CD4-positive, alpha-beta T cell treated with Interleukin-21 for 1 hour (primary cell): ENCODE data around the gene SLC43A1.
A peak's percentile ranks its signal among the peaks of the same experiment; 100 is the strongest.
"Not testable (repeated sequence)": the region's sequence is repeated elsewhere in the genome, so short reads cannot be mapped to it uniquely, and the experiment has no call there.

Source experiments
- DNase-seq: peaks from one replicate; pipeline ENCODE4 v3.0.0-alpha.2; 2020

SLC43A1 gene

GRCh38 chr11:57460022-57460757 is 55.3 kb downstream of the SLC43A1 start, which contains the start of gene RTN4RL2:
RTN4RL2 (plus strand) TSS chr11:57460528; CDS start chr11:57460866, 338 bp downstream.
- peak; percentile 30 for DNase-seq

DNA sequence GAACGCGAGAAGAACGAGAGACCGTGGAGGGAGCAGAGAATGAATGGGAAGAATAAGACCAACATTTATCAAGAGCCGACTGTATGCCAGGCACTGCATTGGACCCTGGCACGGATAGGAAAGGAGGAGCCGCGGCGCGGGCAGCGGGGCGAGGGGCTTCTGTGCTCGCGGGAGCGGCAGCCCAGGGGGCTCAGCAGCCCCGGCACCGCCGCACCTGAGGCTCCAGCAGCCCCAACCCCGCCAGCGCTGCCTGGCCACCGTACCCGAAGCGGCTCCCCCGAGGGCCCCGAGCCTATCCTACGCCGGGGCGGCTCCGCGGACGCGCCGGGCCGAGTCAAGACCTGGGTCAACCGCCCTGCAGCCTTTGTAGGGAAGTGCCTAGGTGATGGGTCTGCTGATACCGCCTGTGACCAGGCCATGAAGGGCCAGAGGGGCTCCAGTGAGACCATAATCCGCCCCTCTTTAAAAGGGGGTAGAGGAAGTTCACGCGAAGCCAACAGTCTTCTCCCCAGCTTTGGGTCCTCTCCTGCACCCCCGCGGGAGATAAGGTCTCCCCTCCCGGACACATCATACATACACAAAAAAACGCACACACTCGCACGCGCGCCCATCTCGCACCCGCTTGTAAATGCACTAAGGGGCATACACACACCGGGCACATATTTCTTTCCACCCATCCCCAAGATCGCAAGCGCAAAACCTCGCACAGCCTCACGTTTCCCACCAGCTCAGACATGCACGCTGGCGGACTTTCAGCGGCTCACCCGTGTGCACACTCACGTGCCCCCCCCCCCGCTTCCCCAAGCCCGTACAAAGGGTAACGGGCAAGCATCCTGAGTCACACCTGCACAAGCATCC is 56.1 kb downstream of the SLC43A1 start:
- peak; percentile 14 for DNase-seq

- peak; percentile 43 for DNase-seq
Measured at GRCh38 chr11:57458410-57459163, 56.9 kb downstream of the SLC43A1 start.

DNA sequence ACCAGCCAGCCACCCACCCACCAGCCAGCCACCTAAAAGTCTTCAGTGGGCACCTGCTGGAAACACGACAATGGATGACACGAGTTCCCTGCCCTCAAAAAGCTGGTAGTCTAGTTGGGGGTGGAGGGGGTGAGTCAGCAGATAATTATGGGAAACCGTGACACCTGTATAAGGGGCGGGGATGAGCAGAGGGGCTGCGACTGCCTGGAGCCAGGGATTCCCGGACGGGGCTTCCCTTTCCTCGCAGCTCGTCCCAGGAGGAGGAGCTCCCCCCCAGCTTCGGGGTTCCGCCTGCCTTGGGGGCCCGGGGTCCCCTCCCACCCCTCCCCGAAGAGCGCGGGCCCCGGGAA is 57.5 kb downstream of the SLC43A1 start:
- DNase-seq, result peak; percentile 25

DNA sequence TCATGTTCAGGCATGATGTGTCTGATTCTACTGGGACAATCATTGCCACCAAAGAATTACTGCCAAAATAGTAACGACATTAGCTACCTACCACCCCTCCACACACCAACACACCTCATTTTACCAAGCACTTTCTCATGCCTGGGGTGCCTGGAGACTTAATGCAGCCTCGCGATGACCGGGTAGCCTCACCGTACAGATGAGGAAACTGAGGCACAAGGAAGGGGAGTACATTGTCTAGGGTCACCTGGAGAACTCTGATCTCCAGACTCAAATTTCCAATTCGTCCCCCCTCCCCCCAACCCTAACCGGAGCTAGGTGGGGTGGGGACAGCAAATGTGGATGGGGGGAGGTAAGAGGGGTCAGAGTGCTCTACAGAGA is 57.9 kb downstream of the SLC43A1 start:
- no peak for DNase-seq

GRCh38 chr11:57456960-57457642 is 58.4 kb downstream of the SLC43A1 start:
- DNase-seq, result peak; percentile 74

DNA sequence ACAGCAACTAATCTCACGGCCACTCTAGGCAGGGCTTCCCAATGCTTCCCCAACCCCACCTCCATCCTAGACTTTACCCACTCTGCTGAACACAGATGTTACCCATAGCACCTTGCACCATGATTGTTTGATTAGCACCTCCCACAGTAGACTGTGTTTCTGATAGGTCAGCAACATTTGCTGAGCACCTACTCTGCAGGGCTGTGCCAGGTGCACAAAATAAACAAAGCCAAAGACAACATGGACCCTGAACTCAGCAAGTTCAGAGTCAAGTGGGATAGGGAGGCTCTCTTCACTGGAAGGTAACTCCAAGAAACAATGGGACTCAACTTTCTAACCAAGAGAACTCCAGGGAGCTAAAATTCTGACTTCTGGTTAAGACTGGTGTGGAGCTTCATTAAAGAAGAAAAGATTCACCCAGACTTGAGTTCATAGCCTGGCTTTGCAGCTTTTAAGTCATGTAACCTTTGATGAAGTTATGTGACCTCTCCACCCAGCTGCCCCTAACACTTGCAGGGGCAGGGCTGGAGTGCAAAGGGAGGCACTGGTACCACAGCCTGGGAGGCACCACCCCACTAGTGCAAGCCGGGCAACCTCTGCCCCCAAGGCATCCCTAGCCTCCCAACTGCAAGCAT is 61.8 kb downstream of the SLC43A1 start:
- DNase-seq, result no peak

DNA sequence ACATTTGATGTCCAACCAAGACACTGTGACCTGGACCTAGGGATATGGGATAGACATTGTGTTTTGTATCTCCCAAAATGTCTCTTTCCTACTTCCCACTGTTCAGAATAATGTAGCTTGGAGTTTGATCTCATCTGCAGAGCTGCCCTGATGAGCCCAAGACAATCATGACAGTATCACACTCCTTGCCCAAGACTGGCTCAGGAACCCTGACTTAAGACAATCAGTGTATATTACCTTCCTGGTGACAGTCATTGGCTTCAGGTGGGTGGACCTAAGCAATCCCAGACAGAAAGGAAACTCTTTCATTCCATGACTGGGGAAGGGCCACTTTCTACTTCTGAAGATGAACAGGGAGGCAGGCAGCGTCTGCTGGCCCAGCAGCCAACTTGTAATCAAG is 69.4 kb downstream of the SLC43A1 start:
- DNase-seq, result no peak

DNA sequence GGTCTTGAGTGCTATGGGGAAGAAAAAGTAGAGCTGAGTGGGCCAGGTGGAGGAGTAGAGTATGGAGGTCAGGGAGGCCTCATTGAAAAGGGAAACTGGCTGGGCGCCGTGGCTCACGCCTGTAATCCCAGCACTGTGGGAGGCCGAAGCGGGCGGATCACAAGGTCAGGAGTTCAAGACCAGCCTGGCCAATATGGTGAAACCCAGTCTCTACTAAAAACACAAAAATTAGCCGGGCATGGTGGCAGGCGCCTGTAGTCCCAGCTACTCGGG is 70.4 kb downstream of the SLC43A1 start:
- not testable (repeated sequence) for DNase-seq

GRCh38 chr11:57444362-57445121 is 71.0 kb downstream of the SLC43A1 start:
- no peak for DNase-seq

GRCh38 chr11:57440744-57441414 is 74.6 kb downstream of the SLC43A1 start:
- no peak for DNase-seq

GRCh38 chr11:57439786-57440185 is 75.7 kb downstream of the SLC43A1 start:
- DNase-seq, result no peak

- DNase-seq, result no peak
Measured at GRCh38 chr11:57438345-57439285, 76.9 kb downstream of the SLC43A1 start.

- no peak for DNase-seq
Measured at GRCh38 chr11:57436031-57436430, 79.5 kb downstream of the SLC43A1 start.

DNA sequence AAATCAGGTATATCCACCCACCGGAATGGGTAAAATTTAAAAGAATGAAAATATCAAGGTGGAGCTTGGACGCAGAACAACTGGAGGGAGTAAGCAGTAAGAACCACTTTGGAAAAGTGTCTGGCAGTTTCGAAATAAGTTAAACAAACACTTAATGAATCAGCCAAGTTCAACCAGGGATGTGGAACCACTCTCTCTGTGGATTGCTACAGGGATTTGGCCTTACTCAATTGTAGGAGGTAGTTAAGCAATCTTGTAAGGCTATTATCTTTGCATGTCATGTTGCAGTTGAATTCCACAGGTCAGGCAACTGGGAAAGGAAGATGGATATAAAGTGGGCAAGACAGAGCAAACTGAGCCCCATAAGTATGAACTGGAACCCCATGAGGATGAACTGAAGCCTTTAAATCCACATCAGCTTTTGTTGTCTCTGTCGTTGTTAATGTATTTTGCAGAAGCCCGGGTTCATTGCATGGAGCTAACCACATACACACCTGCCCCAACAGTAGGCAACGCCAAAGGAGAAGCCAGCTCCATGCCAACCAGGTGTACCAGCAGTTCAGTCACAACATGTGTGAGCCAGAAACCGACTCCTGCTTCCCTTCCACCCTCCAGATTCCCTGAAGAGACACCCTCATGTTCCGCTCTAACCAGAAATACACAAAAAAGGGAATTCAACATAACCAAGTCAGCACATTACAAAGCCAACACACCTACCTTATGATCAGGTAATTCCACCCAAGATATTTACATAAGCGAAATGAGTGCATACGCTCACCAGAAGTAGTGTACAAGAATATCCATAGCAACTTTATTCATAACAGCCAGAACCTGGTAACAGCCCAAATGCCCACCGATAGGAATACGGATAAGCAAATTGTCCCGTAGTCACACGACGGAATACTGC is 80.6 kb downstream of the SLC43A1 start:
- DNase-seq, result no peak
